Keratinocyte (primary cell): ENCODE measurements around the gene SNAP25. TPM values are rescaled to one million over a fixed set of nuclear protein-coding genes. Genes with fewer than 3 reads are reported as not detected.

Experiments
- DNase-seq: peaks from one replicate; pipeline ENCODE4 v3.0.0-alpha.2; 2011; ENCODE audit warnings: low read depth, missing footprints, low spot score
- FAIRE-seq: peaks from 2 replicates; lab custom pipeline; 2011; peaks lifted over from hg19 to GRCh38; lab: Jason Lieb, UNC
- H2AFZ ChIP-seq: 2 replicates; pipeline ENCODE4 v1.6.0; 2012; ENCODE audit warnings: low read length, control low read depth, inconsistent platforms; ENCODE audit not compliant: control insufficient read depth
- H3K27ac ChIP-seq: 2 replicates; pipeline ENCODE4 v1.5.1; 2011; ENCODE audit warnings: low read length; ENCODE audit not compliant: control insufficient read depth, insufficient read depth
- H3K27me3 ChIP-seq: 3 replicates; pipeline ENCODE4 v1.6.0; 2011; ENCODE audit warnings: low read length; ENCODE audit not compliant: control insufficient read depth, insufficient read depth; ENCODE audit errors: extremely low read depth
- H3K36me3 ChIP-seq, 2 experiments: 2 replicates in 1 of 2; 3 replicates in 1 of 2; pipeline ENCODE4 v1.5.1; 2011; ENCODE audit warnings: low read length in 2 of 2, mild to moderate bottlenecking in 1 of 2; ENCODE audit not compliant: control insufficient read depth in 2 of 2, insufficient read depth in 2 of 2; ENCODE audit errors: extremely low read depth in 1 of 2
- H3K4me1 ChIP-seq: 3 replicates; pipeline ENCODE4 v1.5.1; 2011; ENCODE audit warnings: low read length; ENCODE audit not compliant: control insufficient read depth, insufficient read depth; ENCODE audit errors: extremely low read depth
- H3K4me2 ChIP-seq: 3 replicates; pipeline ENCODE4 v1.6.0; 2011; ENCODE audit warnings: low read depth, low read length; ENCODE audit not compliant: control insufficient read depth, insufficient read depth; ENCODE audit errors: extremely low read depth
- H3K4me3 ChIP-seq, 3 experiments: fragments of 200-600 bp in 1 of 3; sonication (generic) in 1 of 3; 2 replicates in 2 of 3; 3 replicates in 1 of 3; pipeline ENCODE4 v1.5.1; 2011 to 2016; ENCODE audit warnings: low read length in 3 of 3, mild to moderate bottlenecking in 3 of 3, control low read depth in 2 of 3, inconsistent platforms in 1 of 3, low read depth in 1 of 3, mixed read lengths in 1 of 3, mixed run types in 1 of 3, moderate library complexity in 1 of 3; ENCODE audit not compliant: control insufficient read depth in 2 of 3, insufficient read depth in 2 of 3; ENCODE audit errors: extremely low read depth in 1 of 3
- H3K79me2 ChIP-seq: 2 replicates; pipeline ENCODE4 v1.6.0; 2012; ENCODE audit warnings: low read length; ENCODE audit not compliant: control insufficient read depth, insufficient read depth
- H3K9ac ChIP-seq: 3 replicates; pipeline ENCODE4 v1.6.0; 2011; ENCODE audit warnings: low read length; ENCODE audit not compliant: control insufficient read depth, insufficient read depth; ENCODE audit errors: extremely low read depth
- H3K9me1 ChIP-seq: 3 replicates; pipeline ENCODE4 v1.6.0; 2011; ENCODE audit warnings: low read length; ENCODE audit not compliant: control insufficient read depth, insufficient read depth; ENCODE audit errors: extremely low read depth
- H3K9me3 ChIP-seq: 2 replicates; pipeline ENCODE4 v1.5.1; 2012; ENCODE audit warnings: low read depth, low read length; ENCODE audit not compliant: control insufficient read depth
- H4K20me1 ChIP-seq: 3 replicates; pipeline ENCODE4 v1.6.0; 2011; ENCODE audit warnings: low read length; ENCODE audit not compliant: control insufficient read depth, insufficient read depth; ENCODE audit errors: extremely low read depth
- EZH2 ChIP-seq: IDR thresholded peaks from one replicate; pipeline ENCODE4 v1.6.1; 2012; ENCODE audit warnings: inconsistent platforms, mild to moderate bottlenecking, low read length, moderate library complexity
- dilution Hi-C: fragments of 300-500 bp; cut with MboI; formaldehyde crosslinking; loops from one replicate; pipeline ENCODE4 v1.7.0; 2020; ENCODE audit warnings: low sequenced_read_pairs; ENCODE audit not compliant: extremely low pct_ligation_motif_present
- polyA plus RNA-seq, 5 experiments: library from polyadenylated mRNA; depleted of rRNA in 3 of 5; stranded (reverse) in 3 of 5; stranded (forward) in 1 of 5; unstranded in 1 of 5; fragments of >200 nt; gene quantifications; 1 replicate in 1 of 5; 2 replicates in 3 of 5; 3 replicates in 1 of 5; pipeline versions ENCODE4 v1.2.1 to v1.2.3, GENCODE V29; 2011 to 2012; ENCODE audit warnings: missing spikeins in 2 of 5, low read depth in 1 of 5, low replicate concordance in 1 of 5
- TF ChIP-seq, protein P1 (sequence below), 3 experiments: IDR thresholded peaks in 1 of 3; conservative IDR thresholded peaks in 1 of 3; optimal IDR thresholded peaks in 1 of 3; 2 replicates in 2 of 3; 3 replicates in 1 of 3; pipeline versions ENCODE3 to v1.5.1; 2011; ENCODE audit warnings: low read length in 3 of 3, mild to moderate bottlenecking in 3 of 3, moderate library complexity in 2 of 3, control low read depth in 1 of 3, inconsistent platforms in 1 of 3; ENCODE audit not compliant: insufficient read depth in 2 of 3; ENCODE audit errors: extremely low read depth in 1 of 3

The SNAP25 gene
- polyA plus RNA-seq, 1 donor (not counting 4 experiments of a cell fraction or from before 2014, with no cell fraction given), result not detected

GRCh38 chr20:10344953-10345352, 126.3 kb downstream of the SNAP25 start:
- dilution Hi-C loops, result no loop called here

GRCh38 chr20:10347086-10347880, 128.7 kb downstream of the SNAP25 start:
- Histone ChIP-seq H3K79me2 (no peaks in the 10 kb centered on the region), H3K4me2 (no peak overlapping the region), H3K4me1 (no peaks in the 10 kb centered on the region), H3K27ac (no peak overlapping the region), H4K20me1 (no peaks in the 10 kb centered on the region), H3K4me3 (no peak overlapping the region), H3K27me3 (no peaks in the 10 kb centered on the region), H3K9me1 (no peaks in the 10 kb centered on the region), H2AFZ (no peak overlapping the region), H3K9ac (no peak overlapping the region), H3K9me3 (no peaks in the 10 kb centered on the region), H3K36me3 (no peaks in the 10 kb centered on the region)
- DNase-seq, result no peak
- TF ChIP-seq EZH2, result no peak
- TF ChIP-seq, protein P1, sequence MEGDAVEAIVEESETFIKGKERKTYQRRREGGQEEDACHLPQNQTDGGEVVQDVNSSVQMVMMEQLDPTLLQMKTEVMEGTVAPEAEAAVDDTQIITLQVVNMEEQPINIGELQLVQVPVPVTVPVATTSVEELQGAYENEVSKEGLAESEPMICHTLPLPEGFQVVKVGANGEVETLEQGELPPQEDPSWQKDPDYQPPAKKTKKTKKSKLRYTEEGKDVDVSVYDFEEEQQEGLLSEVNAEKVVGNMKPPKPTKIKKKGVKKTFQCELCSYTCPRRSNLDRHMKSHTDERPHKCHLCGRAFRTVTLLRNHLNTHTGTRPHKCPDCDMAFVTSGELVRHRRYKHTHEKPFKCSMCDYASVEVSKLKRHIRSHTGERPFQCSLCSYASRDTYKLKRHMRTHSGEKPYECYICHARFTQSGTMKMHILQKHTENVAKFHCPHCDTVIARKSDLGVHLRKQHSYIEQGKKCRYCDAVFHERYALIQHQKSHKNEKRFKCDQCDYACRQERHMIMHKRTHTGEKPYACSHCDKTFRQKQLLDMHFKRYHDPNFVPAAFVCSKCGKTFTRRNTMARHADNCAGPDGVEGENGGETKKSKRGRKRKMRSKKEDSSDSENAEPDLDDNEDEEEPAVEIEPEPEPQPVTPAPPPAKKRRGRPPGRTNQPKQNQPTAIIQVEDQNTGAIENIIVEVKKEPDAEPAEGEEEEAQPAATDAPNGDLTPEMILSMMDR (optimal IDR thresholded peaks at IDR 0.05 in 1 of 3, IDR thresholded peaks at IDR 0.05 in 1 of 3, conservative IDR thresholded peaks at IDR 0.05 in 1 of 3; ENCODE audit: extremely low read depth in 1 of 3, insufficient read depth in 2 of 3, low read length in 3 of 3), result no peak
- FAIRE-seq, result no peak
- dilution Hi-C loops, result no loop called here

More at GRCh38 chr20:10344953-10345352, 126.3 kb downstream of the SNAP25 start:
- H3K27me3 ChIP-seq, result no peaks in the 10 kb centered on the region
- H3K4me2 ChIP-seq, result no peak overlapping the region
- no peak overlapping the region for H3K9ac ChIP-seq
- no peak overlapping the region for H3K27ac ChIP-seq
- H3K36me3 ChIP-seq, result no peaks in the 10 kb centered on the region
- TF ChIP-seq, protein P1 (optimal IDR thresholded peaks at IDR 0.05 in 1 of 3, IDR thresholded peaks at IDR 0.05 in 1 of 3, conservative IDR thresholded peaks at IDR 0.05 in 1 of 3; ENCODE audit: extremely low read depth in 1 of 3, insufficient read depth in 2 of 3, low read length in 3 of 3), result no peak
- no peak for TF ChIP-seq EZH2
- H3K79me2 ChIP-seq, result no peaks in the 10 kb centered on the region
- no peaks in the 10 kb centered on the region for H3K9me3 ChIP-seq
- H4K20me1 ChIP-seq, result no peaks in the 10 kb centered on the region
- H3K9me1 ChIP-seq, result no peaks in the 10 kb centered on the region
- no peaks in the 10 kb centered on the region for H3K4me1 ChIP-seq
- no peak overlapping the region for H3K4me3 ChIP-seq
- FAIRE-seq (no peak), DNase-seq (no peak)
- H2AFZ ChIP-seq, result no peak overlapping the region
